IMR-90 (cell line): ENCODE data around the gene ZFYVE1. TPM values are rescaled to one million over a fixed set of nuclear protein-coding genes. Genes with fewer than 3 reads are reported as not detected.

ENCODE experiments used
- ATAC-seq: fragments of 200-7000 bp; cut with Tn5 transposase; 2 replicates; pipeline ENCODE4 v1.9.1; 2020; ENCODE audit warnings: low read depth, mild to moderate bottlenecking, moderate library complexity
- BruUV-seq: library from RNA; stranded (reverse); fragments of 400-500 nt; replicated peaks from 2 replicates; lab custom pipeline; 2021; lab: Mats Ljungman, UMichigan
- CTCF ChIA-PET: fragments of 300-600 bp; formaldehyde crosslinking; extraction: SDS; loops from one replicate; lab custom pipeline; 2021; ENCODE audit warnings: antibody characterized with exemption; lab: Yijun Ruan, JAX
- POLR2A ChIA-PET: fragments of 300-600 bp; sonication (Branson Sonifier 250); formaldehyde crosslinking; loops from one replicate; lab custom pipeline; 2022; ENCODE audit warnings: antibody characterized with exemption; ENCODE audit not compliant: unreplicated experiment; lab: Charles Lee
- DNase-seq: peaks from one replicate; pipeline ENCODE4 v3.0.0; 2013
- H2AFZ ChIP-seq: replicated peaks from 2 replicates; pipeline ENCODE3; 2013; ENCODE audit warnings: low read length, mild to moderate bottlenecking; ENCODE audit not compliant: poor library complexity
- H2AK5ac ChIP-seq: 2 replicates; pipeline ENCODE4 v1.6.1; 2013; ENCODE audit warnings: low read depth, low read length, inconsistent platforms
- H2AK9ac ChIP-seq: replicated peaks from 2 replicates; pipeline ENCODE3; 2013; ENCODE audit warnings: mild to moderate bottlenecking, low read depth, low read length, moderate library complexity; ENCODE audit not compliant: poor library complexity
- H2BK120ac ChIP-seq: 2 replicates; pipeline ENCODE4 v1.6.1; 2013; ENCODE audit warnings: low read depth, low read length, inconsistent platforms
- H2BK15ac ChIP-seq: 3 replicates; pipeline ENCODE4 v1.6.1; 2013; ENCODE audit warnings: low read depth, low read length, inconsistent platforms
- H2BK20ac ChIP-seq: 2 replicates; pipeline ENCODE4 v1.6.1; 2013; ENCODE audit warnings: low read depth, mild to moderate bottlenecking, inconsistent platforms, low read length, moderate library complexity
- H2BK5ac ChIP-seq: 2 replicates; pipeline ENCODE4 v1.6.1; 2013; ENCODE audit warnings: mild to moderate bottlenecking, low read depth, low read length, inconsistent platforms; ENCODE audit not compliant: poor library complexity, severe bottlenecking
- H3K14ac ChIP-seq: replicated peaks from 2 replicates; pipeline ENCODE4 v1.6.1; 2013; ENCODE audit warnings: low read depth, low read length, inconsistent platforms
- H3K18ac ChIP-seq: 2 replicates; pipeline ENCODE4 v1.6.1; 2013; ENCODE audit warnings: low read depth, low read length, control low read depth
- H3K23ac ChIP-seq: 2 replicates; pipeline ENCODE4 v1.6.1; 2013; ENCODE audit warnings: low read depth, low read length, inconsistent platforms
- H3K27ac ChIP-seq: 2 replicates; pipeline ENCODE4 v1.5.1; 2013; ENCODE audit warnings: mild to moderate bottlenecking, control low read depth, low read length; ENCODE audit not compliant: insufficient read depth
- H3K27me3 ChIP-seq: 2 replicates; pipeline ENCODE4 v1.6.1; 2013; ENCODE audit warnings: low read length; ENCODE audit not compliant: control insufficient read depth, insufficient read depth
- H3K36me3 ChIP-seq: 2 replicates; pipeline ENCODE4 v1.6.1; 2013; ENCODE audit warnings: low read length, mixed read lengths; ENCODE audit not compliant: control insufficient read depth, insufficient read depth
- H3K4ac ChIP-seq: 2 replicates; pipeline ENCODE4 v1.6.1; 2013; ENCODE audit warnings: low read depth, low read length, inconsistent platforms
- H3K4me1 ChIP-seq: 2 replicates; pipeline ENCODE4 v1.6.1; 2013; ENCODE audit warnings: low read length, mixed read lengths; ENCODE audit not compliant: control insufficient read depth, insufficient read depth
- H3K4me2 ChIP-seq: 2 replicates; pipeline ENCODE4 v1.6.1; 2013; ENCODE audit warnings: low read depth, mild to moderate bottlenecking, control low read depth, low read length, moderate library complexity
- H3K4me3 ChIP-seq: 2 replicates; pipeline ENCODE4 v1.5.1; 2013; ENCODE audit warnings: low read depth, mild to moderate bottlenecking, control low read depth, low read length, moderate library complexity; ENCODE audit not compliant: insufficient read depth
- H3K56ac ChIP-seq: 2 replicates; pipeline ENCODE4 v1.6.1; 2013; ENCODE audit warnings: low read length, inconsistent platforms; ENCODE audit not compliant: insufficient read depth; ENCODE audit errors: extremely low read depth
- H3K79me1 ChIP-seq, 2 experiments: 2 replicates each; pipeline ENCODE4 v1.6.1; 2013; ENCODE audit warnings: low read length in 2 of 2, inconsistent platforms in 1 of 2, low read depth in 1 of 2
- H3K9ac ChIP-seq: 2 replicates; pipeline ENCODE4 v1.6.1; 2013; ENCODE audit warnings: low read depth, low read length, control low read depth
- H3K9me1 ChIP-seq: 2 replicates; pipeline ENCODE4 v1.6.1; 2013; ENCODE audit warnings: low read length, inconsistent platforms; ENCODE audit not compliant: insufficient read depth
- H3K9me3 ChIP-seq: 2 replicates; pipeline ENCODE4 v1.6.1; 2013; ENCODE audit warnings: low read length; ENCODE audit not compliant: control insufficient read depth, insufficient read depth
- H4K20me1 ChIP-seq: 2 replicates; pipeline ENCODE4 v1.6.1; 2013; ENCODE audit warnings: low read length, inconsistent platforms; ENCODE audit not compliant: insufficient read depth
- H4K5ac ChIP-seq: 2 replicates; pipeline ENCODE4 v1.6.1; 2013; ENCODE audit warnings: mild to moderate bottlenecking, low read depth, low read length, control low read depth
- H4K8ac ChIP-seq, 2 experiments: 2 replicates each; pipeline ENCODE4 v1.6.1; 2013; ENCODE audit warnings: low read depth in 2 of 2, low read length in 2 of 2, control low read depth in 1 of 2, inconsistent platforms in 1 of 2
- H4K91ac ChIP-seq: 2 replicates; pipeline ENCODE4 v1.6.1; 2013; ENCODE audit warnings: low read depth, low read length, inconsistent platforms; ENCODE audit not compliant: insufficient read depth
- CEBPB ChIP-seq: IDR thresholded peaks from 2 replicates; pipeline ENCODE4 v1.6.1; 2012; ENCODE audit warnings: low read depth, low read length, improper control_type of control experiment
- NFE2L2 ChIP-seq: fragments of 150-350 bp; IDR thresholded peaks from 2 replicates; pipeline ENCODE4 v1.6.1; 2016; ENCODE audit warnings: low read depth, mild to moderate bottlenecking, low read length
- POLR2A ChIP-seq: IDR thresholded peaks from 2 replicates; pipeline ENCODE4 v1.6.1; 2012; ENCODE audit warnings: mild to moderate bottlenecking, low read depth, low read length
- RCOR1 ChIP-seq: IDR thresholded peaks from 2 replicates; pipeline ENCODE4 v1.6.1; 2012; ENCODE audit warnings: mild to moderate bottlenecking, low read length, improper control_type of control experiment; ENCODE audit not compliant: insufficient replicate concordance
- RFX5 ChIP-seq: IDR thresholded peaks from 2 replicates; pipeline ENCODE4 v1.8.0; 2012; ENCODE audit warnings: low read depth, mild to moderate bottlenecking, low read length, moderate library complexity
- WGBS, 2 experiments: methylation state at CpG; one replicate each; pipeline versions ENCODE4 v1.1.5 to v1.1.7; 2013; ENCODE audit warnings: missing lambda C conversion rate in 2 of 2; ENCODE audit not compliant: insufficient read length in 1 of 2; ENCODE audit errors: extremely low coverage in 2 of 2; 5-methylcytosine and 5-hydroxymethylcytosine counted together
- dilution Hi-C: fragments of 300-500 bp; cut with HindIII; formaldehyde crosslinking; loops from one replicate; pipeline ENCODE4 v1.14.3; 2018; ENCODE audit warnings: low sequenced_read_pairs; ENCODE audit not compliant: unreplicated experiment
- in situ Hi-C: fragments of 300-500 bp; cut with MboI; formaldehyde crosslinking; loops from 3 replicates; pipeline ENCODE4 v1.14.3; 2019; ENCODE audit warnings: low sequenced_read_pairs, inconsistent platforms, mixed read lengths
- intact Hi-C: fragments of 100-400 bp; cut with micrococcal nuclease; formaldehyde crosslinking; loops from 2 replicates; pipeline ENCODE4 v1.10.0; 2022
- polyA plus RNA-seq, 3 experiments: library from polyadenylated mRNA; depleted of rRNA; stranded (reverse); fragments of >200 nt; gene quantifications; 2 replicates each; pipeline ENCODE4 v1.2.3, GENCODE V29; 2012; ENCODE audit warnings: low replicate concordance in 1 of 3
- total RNA-seq: library from RNA; depleted of rRNA; stranded (reverse); fragments of >200 nt; gene quantifications from 2 replicates; pipeline ENCODE4 v1.2.3, GENCODE V29; 2012

ZFYVE1 gene
- total and polyA plus RNA-seq, 2 of the 4 experiments (the other 2 are of a cell fraction), result 12.2 to 14.2 TPM

DNA sequence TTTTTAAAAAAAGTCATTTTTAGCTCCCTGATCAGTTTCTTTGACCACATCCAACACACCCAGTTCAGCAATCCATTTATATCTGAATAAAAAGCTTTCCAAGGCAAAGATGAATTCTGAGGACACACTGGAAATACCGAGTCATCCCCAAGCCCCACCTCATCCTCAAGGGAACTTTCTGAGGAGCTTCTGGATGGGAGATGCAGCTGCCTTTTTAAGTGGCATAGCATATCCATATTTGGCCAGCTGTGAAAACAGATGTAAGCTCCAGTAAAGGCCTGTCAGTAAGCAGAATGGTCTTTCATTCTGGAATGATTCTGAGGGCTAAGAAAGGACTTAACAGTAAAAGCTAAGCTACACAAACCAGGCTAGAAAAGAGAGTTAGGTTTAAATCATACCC lies 18.4 kb downstream of the ZFYVE1 start:
- POLR2A ChIA-PET, result interaction anchor here (0.6 to 0.7 kb wide), 2 partner anchors 8 to 17 kb away, joined by 3 to 4 read pairs; no protein-coding TSS in a partner anchor
- TF ChIP-seq NFE2L2, result peak; percentile 53
- no peak for TF ChIP-seq RCOR1
- no peak for TF ChIP-seq RFX5
- TF ChIP-seq CEBPB, result no peak
- TF ChIP-seq POLR2A, result no peak
- peak; percentile 89 for ATAC-seq

More for the DNA sequence above, 18.4 kb downstream of the ZFYVE1 start:
- peak overlapping the region; percentile 92; the same call in 1 of the 2 replicates for H3K27ac ChIP-seq
- CTCF ChIA-PET, result interaction anchor here (1.0 to 1.4 kb wide), 3 partner anchors 8 to 60 kb away, joined by 3 to 5 read pairs (median 4); no protein-coding TSS in a partner anchor
- H3K18ac ChIP-seq, result peak overlapping the region; percentile 18
- peak overlapping the region; percentile 9; the same call in 2 of the 3 replicates for H2BK15ac ChIP-seq
- H2AFZ ChIP-seq, result no peak overlapping the region
- H3K4me3 ChIP-seq, result no peak overlapping the region
- peak overlapping the region; percentile 43; the same call in 1 of the 2 replicates for H3K14ac ChIP-seq
- DNase-seq, result peak; percentile 88
- BruUV-seq, result no TSS peak
- peak overlapping the region; percentile 43; the same call in 1 of the 2 replicates for H2BK120ac ChIP-seq
- peak overlapping the region; percentile 64 for H3K4ac ChIP-seq
- no peak overlapping the region for H2AK5ac ChIP-seq
- no peak overlapping the region for H3K23ac ChIP-seq
- H3K79me1 ChIP-seq, result peaks cover 26 to 72% of the 10 kb centered on the region in 2 experiments
- peak overlapping the region; percentile 48; the same call in 1 of the 2 replicates for H4K91ac ChIP-seq
- peaks cover 35% of the 10 kb centered on the region for H3K36me3 ChIP-seq
- no peaks in the 10 kb centered on the region for H3K9me3 ChIP-seq
- peak overlapping the region; percentile 20 for H2AK9ac ChIP-seq
- peak overlapping the region; percentile 42 for H3K9ac ChIP-seq
- peaks cover 4% of the 10 kb centered on the region for H3K4me1 ChIP-seq
- in situ Hi-C loops (no loop called here), intact Hi-C loops (no loop called here), dilution Hi-C loops (no loop called here)
- no peak overlapping the region for H3K56ac ChIP-seq
- H2BK5ac ChIP-seq, result peak overlapping the region; percentile 92
- H3K9me1 ChIP-seq, result peaks cover 10% of the 10 kb centered on the region; the same call in 1 of the 2 replicates
- H2BK20ac ChIP-seq, result no peak overlapping the region
- peaks cover 25% of the 10 kb centered on the region for H4K20me1 ChIP-seq
- H4K5ac ChIP-seq, result peak overlapping the region; percentile 12; the same call in 1 of the 2 replicates
- no peaks in the 10 kb centered on the region for H3K27me3 ChIP-seq
- H4K8ac ChIP-seq, result peak overlapping the region; percentile 62 to 64; a peak in 1 of 4 replicates
- H3K4me2 ChIP-seq, result peak overlapping the region; percentile 36; the same call in 1 of the 2 replicates
- no CpG with 5 or more reads among the region's 1 CpG for WGBS, 2 experiments
